Measurements from ENCODE around the gene CNTNAP4.

The CNTNAP4 gene

GRCh38 chr16:76276745-76277438 is at the start of gene CNTNAP4:
Gene CNTNAP4 (plus strand): TSS chr16:76277401. CDS start chr16:76277663, 262 bp downstream.
- Histone ChIP-seq H3K27ac (no peak within 1 kb of the TSS), H3K4me3 (no peak within 1 kb of the TSS)

GRCh38 chr16:76228546-76229146 is 48.6 kb upstream of the CNTNAP4 start:
- H3K27ac ChIP-seq = no peak overlapping the region
- H3K4me3 ChIP-seq = no peak overlapping the region

- H3K27ac ChIP-seq = no peak overlapping the region
- no peak overlapping the region for H3K4me3 ChIP-seq
Observed at GRCh38 chr16:76232704-76233103, 44.5 kb upstream of the CNTNAP4 start.

GRCh38 chr16:76235025-76235424 is 42.2 kb upstream of the CNTNAP4 start:
- Histone ChIP-seq H3K4me3 (no peak overlapping the region), H3K27ac (no peak overlapping the region)

- H3K27ac ChIP-seq = no peak overlapping the region
Observed at GRCh38 chr16:76235426-76235825, 41.8 kb upstream of the CNTNAP4 start.

GRCh38 chr16:76237471-76237870 is 39.7 kb upstream of the CNTNAP4 start:
- Histone ChIP-seq H3K4me3 (no peak overlapping the region), H3K27ac (no peak overlapping the region)

More at GRCh38 chr16:76235426-76235825, 41.8 kb upstream of the CNTNAP4 start:
- no peak overlapping the region for H3K4me3 ChIP-seq

- no peak overlapping the region for H3K27ac ChIP-seq
- no peak overlapping the region for H3K4me3 ChIP-seq
Observed at GRCh38 chr16:76241755-76242154, 35.4 kb upstream of the CNTNAP4 start.

- no peak overlapping the region for H3K4me3 ChIP-seq
- no peak overlapping the region for H3K27ac ChIP-seq
Observed at GRCh38 chr16:76243620-76244019, 33.6 kb upstream of the CNTNAP4 start.

GRCh38 chr16:76246587-76246986 is 30.6 kb upstream of the CNTNAP4 start:
- Histone ChIP-seq H3K4me3 (no peak overlapping the region), H3K27ac (no peak overlapping the region)

GRCh38 chr16:76265434-76266045 is 11.7 kb upstream of the CNTNAP4 start:
- Histone ChIP-seq H3K4me3 (no peak overlapping the region), H3K27ac (no peak overlapping the region)

GRCh38 chr16:76268824-76269223 is 8.4 kb upstream of the CNTNAP4 start:
- no peak overlapping the region for H3K4me3 ChIP-seq
- H3K27ac ChIP-seq = no peak overlapping the region

- no peak overlapping the region for H3K27ac ChIP-seq
- H3K4me3 ChIP-seq = no peak overlapping the region
Observed at GRCh38 chr16:76277460-76278030, 344 bp downstream of the CNTNAP4 start.

- Histone ChIP-seq H3K27ac (no peak overlapping the region), H3K4me3 (no peak overlapping the region)
Observed at GRCh38 chr16:76278086-76278485, 885 bp downstream of the CNTNAP4 start.

GRCh38 chr16:76278980-76279379 is 1.8 kb downstream of the CNTNAP4 start:
- H3K4me3 ChIP-seq = no peak overlapping the region

GRCh38 chr16:76280421-76281215 is 3.4 kb downstream of the CNTNAP4 start:
- H3K4me3 ChIP-seq = no peak overlapping the region
- H3K27ac ChIP-seq = no peak overlapping the region

More at GRCh38 chr16:76278980-76279379, 1.8 kb downstream of the CNTNAP4 start:
- no peak overlapping the region for H3K27ac ChIP-seq

GRCh38 chr16:76287466-76287865 is 10.3 kb downstream of the CNTNAP4 start:
- H3K4me3 ChIP-seq = no peak overlapping the region
- H3K27ac ChIP-seq = no peak overlapping the region

- Histone ChIP-seq H3K27ac (no peak overlapping the region), H3K4me3 (no peak overlapping the region)
Observed at GRCh38 chr16:76292218-76292617, 15.0 kb downstream of the CNTNAP4 start.

- H3K27ac ChIP-seq = no peak overlapping the region
- H3K4me3 ChIP-seq = no peak overlapping the region
Observed at GRCh38 chr16:76293980-76294379, 16.8 kb downstream of the CNTNAP4 start.

- Histone ChIP-seq H3K4me3 (no peak overlapping the region), H3K27ac (no peak overlapping the region)
Observed at GRCh38 chr16:76294396-76295214, 17.4 kb downstream of the CNTNAP4 start.

Measured in skin epidermis (tissue), 12 donors.